ENCODE data around the gene RP9.

DNA sequence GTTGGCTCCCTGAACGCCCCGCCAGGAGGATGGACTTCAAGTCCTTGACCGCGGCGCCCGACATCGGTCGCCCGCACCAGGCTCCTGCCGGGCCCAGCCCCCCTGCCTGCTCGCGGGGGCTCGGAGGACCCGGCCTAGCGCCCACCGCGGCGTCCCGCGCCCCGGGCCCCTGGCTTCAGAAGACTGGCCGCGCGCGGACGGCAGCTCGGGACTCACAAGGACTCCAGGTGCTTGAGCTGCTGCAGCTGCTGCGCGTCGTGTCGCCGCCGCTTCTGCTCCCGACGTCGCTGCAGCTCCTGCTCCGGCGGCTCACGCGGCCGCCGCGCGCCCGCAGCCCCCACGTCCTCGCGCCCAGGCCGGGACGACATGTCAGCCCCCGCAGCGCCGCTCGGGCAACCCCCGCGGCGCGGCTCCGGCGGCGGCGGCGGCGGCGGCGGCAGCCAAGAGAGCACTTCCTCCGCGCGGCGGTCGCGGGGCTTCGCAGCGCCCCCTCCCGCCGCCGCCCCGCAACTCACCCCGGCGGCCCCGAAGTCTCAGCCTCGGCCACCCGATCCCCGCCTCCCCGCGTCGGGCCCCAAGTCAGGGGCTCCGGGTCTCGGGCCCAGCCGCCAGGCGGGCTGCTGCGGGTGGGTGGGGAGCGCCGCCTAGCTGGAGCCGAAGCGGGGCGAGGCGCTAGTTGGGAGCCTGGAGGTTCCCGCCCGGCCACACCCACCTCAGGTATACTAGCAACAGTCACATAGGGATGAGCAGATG lies at the start of gene RP9:
- TF ChIP-seq CTCF (IDR thresholded peaks at IDR 0.05) (peak; percentile 90), POLR2A (IDR thresholded peaks at IDR 0.05; ENCODE audit: low read length) (peak; percentile 72), MAFK (IDR thresholded peaks at IDR 0.05; ENCODE audit: partially characterized antibody) (no peak), MAZ (IDR thresholded peaks at IDR 0.05; ENCODE audit: borderline replicate concordance, low read depth, low read length) (no peak), EHMT2 (IDR thresholded peaks at IDR 0.05; ENCODE audit: low read depth) (no peak), KDM1A (IDR thresholded peaks at IDR 0.05; ENCODE audit: low read depth) (no peak), SREBF2 (IDR thresholded peaks at IDR 0.05) (no peak), RNF2 (IDR thresholded peaks at IDR 0.05; ENCODE audit: borderline replicate concordance, low read depth) (no peak), HDAC2 (IDR thresholded peaks at IDR 0.05) (no peak), SMC3 (IDR thresholded peaks at IDR 0.05) (no peak; the same call in 2 of the 3 replicates), REST (IDR thresholded peaks at IDR 0.05) (no peak)

Measured in A549 (cell line).